ENCODE measurements around the gene SRD5A3. TPM values are rescaled to one million over a fixed set of nuclear protein-coding genes. Genes with fewer than 3 reads are reported as not detected.

Gene SRD5A3
- total RNA-seq, result 18.3 TPM
- long read RNA-seq, full-length matches to known transcripts, result 50 of 65 reads
- long read RNA-seq, partial matches to known transcripts, result 1 of 65 reads
- long read RNA-seq, other reads (novel, unspliced or antisense), result 14 of 65 reads

- peak; percentile 97 for DNase-seq (ENCODE audit: low spot score)
Measured at GRCh38 chr4:55345980-55346850, at the start of gene SRD5A3. Gene SRD5A3 (plus strand): TSS chr4:55346242. CDS start chr4:55346337, 95 bp downstream.

DNA sequence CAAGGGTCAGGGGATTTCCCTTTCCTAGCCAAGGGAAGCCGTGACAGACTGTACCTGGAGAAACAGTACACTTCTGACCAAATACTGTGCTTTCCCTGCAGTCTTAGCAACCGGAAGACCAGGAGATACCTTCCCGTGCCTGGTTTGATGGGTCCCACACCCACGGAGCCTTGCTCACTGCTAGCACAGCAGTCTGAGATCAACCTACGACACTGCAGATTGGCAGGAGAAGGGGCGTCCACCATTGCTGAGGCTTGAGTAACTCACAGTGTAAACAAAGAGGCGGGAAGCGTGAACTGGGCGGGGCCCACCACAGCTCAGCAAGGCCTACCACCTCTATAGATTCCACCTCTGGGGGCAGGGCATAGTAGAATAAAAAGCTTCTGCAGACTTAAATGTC is 48.7 kb upstream of the SRD5A3 start:
- no peak for DNase-seq (ENCODE audit: low spot score)

GRCh38 chr4:55303760-55304165 is 42.3 kb upstream of the SRD5A3 start:
- DNase-seq (ENCODE audit: low spot score), result no peak

GRCh38 chr4:55304303-55304702 is 41.7 kb upstream of the SRD5A3 start:
- no peak for DNase-seq (ENCODE audit: low spot score)

- no peak for DNase-seq (ENCODE audit: low spot score)
Measured at GRCh38 chr4:55308071-55308470, 38.0 kb upstream of the SRD5A3 start.

- no peak for DNase-seq (ENCODE audit: low spot score)
Measured at GRCh38 chr4:55311792-55312488, 34.1 kb upstream of the SRD5A3 start.

GRCh38 chr4:55312489-55313101 is 33.4 kb upstream of the SRD5A3 start:
- no peak for DNase-seq (ENCODE audit: low spot score)

- no peak for DNase-seq (ENCODE audit: low spot score)
Measured at GRCh38 chr4:55314141-55314820, 31.8 kb upstream of the SRD5A3 start.

DNA sequence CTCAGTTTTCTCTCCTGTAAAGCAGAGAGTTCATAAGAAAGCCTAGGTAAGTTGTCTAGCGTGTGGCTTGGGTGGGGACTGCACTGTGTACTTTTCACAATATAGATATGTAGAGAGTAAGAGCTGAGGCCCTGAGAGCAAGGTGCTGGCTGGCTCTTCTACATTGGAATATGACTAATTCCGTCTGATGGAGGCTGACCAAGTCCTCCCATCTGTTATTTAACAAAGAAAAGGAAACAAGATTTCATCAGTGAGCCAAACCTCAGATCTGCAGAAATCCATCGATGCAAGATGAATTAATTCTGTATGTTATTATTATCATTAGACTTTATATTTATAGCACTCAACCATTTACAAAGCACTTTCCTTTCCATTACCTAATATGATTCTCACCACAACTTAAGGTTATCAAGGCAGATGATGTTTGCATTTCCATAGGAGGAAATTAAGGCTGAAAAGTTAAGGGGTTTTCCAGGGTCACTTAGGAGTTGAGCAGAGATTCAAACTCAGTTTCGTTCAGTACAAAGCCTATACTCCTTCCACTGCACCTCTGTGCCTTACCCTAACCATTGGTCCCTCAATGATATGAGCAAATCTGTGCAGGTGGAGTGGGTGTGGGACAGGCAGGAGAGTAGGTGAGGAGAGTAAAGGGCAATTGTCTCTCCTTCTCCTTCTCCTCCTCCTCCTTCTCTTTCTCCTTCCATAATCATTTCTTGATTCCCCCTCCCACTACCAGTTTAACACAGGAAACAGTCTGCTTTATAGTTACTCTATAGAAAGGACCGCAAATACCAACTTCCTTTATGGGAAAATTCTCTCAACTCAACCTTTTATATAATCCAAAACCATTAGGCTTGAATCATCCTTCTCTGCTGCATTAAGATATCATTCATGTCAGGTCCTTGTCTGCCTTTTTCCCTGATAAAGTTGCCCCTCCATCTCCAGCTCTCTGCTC is 27.6 kb upstream of the SRD5A3 start:
- DNase-seq (ENCODE audit: low spot score), result no peak

DNA sequence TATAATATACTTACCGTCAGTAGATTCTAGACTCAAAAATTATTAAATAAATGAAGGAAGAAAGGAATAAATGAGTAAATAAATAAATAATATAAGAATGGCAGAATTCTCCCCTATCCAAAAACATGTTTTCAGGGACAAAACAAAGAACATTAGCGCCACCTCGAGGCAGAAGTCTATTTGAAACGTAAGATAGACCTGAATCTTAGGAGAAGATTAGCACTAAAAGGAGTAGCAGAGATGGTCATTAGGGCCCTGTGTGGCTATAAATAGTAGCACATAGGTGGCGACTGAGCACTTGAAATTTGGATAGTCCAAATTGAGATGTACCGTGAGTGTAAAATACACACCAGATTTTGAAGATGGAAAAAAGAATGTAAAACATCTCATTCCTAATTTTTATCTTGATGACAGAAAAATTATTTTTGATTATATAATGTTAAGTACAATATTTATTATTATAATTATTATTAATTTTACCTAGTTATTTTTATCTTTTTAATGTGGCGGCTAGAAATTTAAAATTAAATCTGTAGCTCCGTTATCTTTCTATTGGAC is 24.3 kb upstream of the SRD5A3 start:
- no peak for DNase-seq (ENCODE audit: low spot score)

GRCh38 chr4:55323375-55323774 is 22.7 kb upstream of the SRD5A3 start:
- no peak for DNase-seq (ENCODE audit: low spot score)

- DNase-seq (ENCODE audit: low spot score), result no peak
Measured at GRCh38 chr4:55326629-55327028, 19.4 kb upstream of the SRD5A3 start.

GRCh38 chr4:55329012-55329411 is 17.0 kb upstream of the SRD5A3 start:
- DNase-seq (ENCODE audit: low spot score), result no peak

GRCh38 chr4:55330241-55330640 is 15.8 kb upstream of the SRD5A3 start:
- DNase-seq (ENCODE audit: low spot score), result no peak

GRCh38 chr4:55336138-55337034 is 9.7 kb upstream of the SRD5A3 start:
- DNase-seq (ENCODE audit: low spot score), result no peak

GRCh38 chr4:55337944-55338343 is 8.1 kb upstream of the SRD5A3 start:
- DNase-seq (ENCODE audit: low spot score), result no peak

DNA sequence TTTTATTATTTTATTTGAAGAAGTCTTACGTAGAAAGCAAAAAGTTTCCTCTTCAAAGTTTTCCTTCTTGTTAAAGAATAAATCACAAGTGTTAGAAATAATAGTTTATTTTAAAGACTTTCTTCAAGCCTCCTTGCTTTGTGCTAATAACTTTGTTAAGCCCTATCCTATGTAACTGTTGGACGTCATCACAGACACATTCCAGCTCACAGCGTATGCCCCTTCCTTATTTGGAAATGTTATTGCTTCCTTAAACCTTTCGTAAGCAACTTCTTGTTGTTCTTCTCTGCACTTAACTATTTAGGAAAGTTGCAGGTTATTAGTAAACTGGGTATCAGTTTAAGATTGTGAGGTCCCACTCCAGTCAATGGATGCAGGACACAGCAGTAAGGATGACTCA is 7.6 kb upstream of the SRD5A3 start:
- DNase-seq (ENCODE audit: low spot score), result no peak

GRCh38 chr4:55340266-55340665 is 5.8 kb upstream of the SRD5A3 start:
- no peak for DNase-seq (ENCODE audit: low spot score)

- DNase-seq (ENCODE audit: low spot score), result no peak
Measured at GRCh38 chr4:55343887-55344286, 2.2 kb upstream of the SRD5A3 start.

Data from mesenteric fat pad (tissue), 1 donor.